H9 (cell line): ENCODE results near the gene IER3. TPM values are rescaled to one million over a fixed set of nuclear protein-coding genes. Genes with fewer than 3 reads are reported as not detected.

Experiments
- DNase-seq: peaks from one replicate; pipeline ENCODE4 v3.0.0-alpha.2; 2017
- H2AFZ ChIP-seq: one replicate; pipeline ENCODE4 v1.6.1; 2013; ENCODE audit warnings: mild to moderate bottlenecking, low read length, control low read depth, moderate library complexity
- H2AK5ac ChIP-seq: 2 replicates; pipeline ENCODE4 v1.6.1; 2013; ENCODE audit warnings: low read length, control low read depth, mixed read lengths; ENCODE audit not compliant: insufficient read length
- H2BK120ac ChIP-seq: one replicate; pipeline ENCODE4 v1.6.1; 2013; ENCODE audit warnings: low read depth, mild to moderate bottlenecking, low read length, control low read depth, inconsistent platforms; ENCODE audit not compliant: poor library complexity, severe bottlenecking
- H2BK12ac ChIP-seq: 2 replicates; pipeline ENCODE4 v1.6.1; 2013; ENCODE audit warnings: low read length, control low read depth, mixed read lengths, low read depth; ENCODE audit not compliant: insufficient read length
- H2BK15ac ChIP-seq: 2 replicates; pipeline ENCODE4 v1.6.1; 2013; ENCODE audit warnings: low read depth, low read length, control low read depth
- H2BK20ac ChIP-seq: one replicate; pipeline ENCODE4 v1.6.1; 2013; ENCODE audit warnings: low read depth, mild to moderate bottlenecking, low read length, control low read depth, inconsistent platforms; ENCODE audit not compliant: poor library complexity, severe bottlenecking
- H2BK5ac ChIP-seq: 2 replicates; pipeline ENCODE4 v1.6.1; 2013; ENCODE audit warnings: low read length, control low read depth, mixed read lengths; ENCODE audit not compliant: insufficient read length
- H3K14ac ChIP-seq: 2 replicates; pipeline ENCODE4 v1.6.1; 2013; ENCODE audit warnings: low read length, control low read depth; ENCODE audit not compliant: insufficient read depth
- H3K18ac ChIP-seq: 2 replicates; pipeline ENCODE4 v1.6.1; 2013; ENCODE audit warnings: low read depth, mild to moderate bottlenecking, mixed read lengths, low read length, control low read depth; ENCODE audit not compliant: insufficient read length
- H3K23ac ChIP-seq: 2 replicates; pipeline ENCODE4 v1.6.1; 2013; ENCODE audit warnings: low read length, control low read depth, mixed read lengths, low read depth; ENCODE audit not compliant: insufficient read length
- H3K23me2 ChIP-seq: 2 replicates; pipeline ENCODE4 v1.6.1; 2013; ENCODE audit warnings: low read depth, mild to moderate bottlenecking, mixed read lengths, low read length, control low read depth; ENCODE audit not compliant: insufficient read length, poor library complexity, severe bottlenecking
- H3K27ac ChIP-seq: 2 replicates; pipeline ENCODE4 v1.5.1; 2013; ENCODE audit warnings: low read length, control low read depth, mixed read lengths, low read depth; ENCODE audit not compliant: insufficient read length
- H3K27me3 ChIP-seq: 2 replicates; pipeline ENCODE4 v1.6.1; 2013; ENCODE audit warnings: low read length, control low read depth, inconsistent platforms; ENCODE audit not compliant: insufficient read depth
- H3K4ac ChIP-seq: 2 replicates; pipeline ENCODE4 v1.6.1; 2013; ENCODE audit warnings: low read depth, mild to moderate bottlenecking, control low read depth, inconsistent platforms, low read length, moderate library complexity
- H3K4me1 ChIP-seq: 2 replicates; pipeline ENCODE4 v1.6.1; 2013; ENCODE audit warnings: low read length, control low read depth, inconsistent platforms; ENCODE audit not compliant: insufficient read depth
- H3K4me2 ChIP-seq: 2 replicates; pipeline ENCODE4 v1.6.1; 2013; ENCODE audit warnings: low read length, control low read depth, mixed read lengths; ENCODE audit not compliant: insufficient read length, insufficient read depth
- H3K56ac ChIP-seq: 2 replicates; pipeline ENCODE4 v1.6.1; 2013; ENCODE audit warnings: low read depth, mild to moderate bottlenecking, mixed read lengths, low read length, control low read depth; ENCODE audit not compliant: insufficient read length
- H3K79me1 ChIP-seq: 2 replicates; pipeline ENCODE4 v1.6.1; 2013; ENCODE audit warnings: low read depth, mild to moderate bottlenecking, moderate library complexity, low read length, control low read depth, inconsistent platforms; ENCODE audit not compliant: insufficient read depth, poor library complexity, severe bottlenecking
- H3K79me2 ChIP-seq: 2 replicates; pipeline ENCODE4 v1.6.1; 2013; ENCODE audit warnings: low read length, control low read depth, inconsistent platforms; ENCODE audit not compliant: insufficient read depth
- H3K9ac ChIP-seq: 2 replicates; pipeline ENCODE4 v1.6.1; 2013; ENCODE audit warnings: low read length, control low read depth, mixed read lengths; ENCODE audit not compliant: insufficient read length; ENCODE audit errors: extremely low read depth
- H3K9me3 ChIP-seq: one replicate; pipeline ENCODE4 v1.6.1; 2013; ENCODE audit warnings: low read depth, low read length, inconsistent platforms; ENCODE audit not compliant: control insufficient read depth
- H3T11ph ChIP-seq: one replicate; pipeline ENCODE4 v1.6.1; 2013; ENCODE audit warnings: mild to moderate bottlenecking, low read length, control low read depth, inconsistent platforms
- H4K20me1 ChIP-seq: one replicate; pipeline ENCODE4 v1.6.1; 2013; ENCODE audit not compliant: control insufficient read depth, insufficient read length, insufficient read depth
- H4K5ac ChIP-seq: 2 replicates; pipeline ENCODE4 v1.6.1; 2013; ENCODE audit warnings: low read depth, mild to moderate bottlenecking, mixed read lengths, low read length, control low read depth; ENCODE audit not compliant: insufficient read length
- H4K8ac ChIP-seq: replicated peaks from 2 replicates; pipeline ENCODE4 v1.6.1; 2013; ENCODE audit warnings: low read length, control low read depth, mixed read lengths, low read depth; ENCODE audit not compliant: insufficient read length
- H4K91ac ChIP-seq: 2 replicates; pipeline ENCODE4 v1.6.1; 2013; ENCODE audit warnings: low read depth, mild to moderate bottlenecking, moderate library complexity, mixed read lengths, low read length, control low read depth; ENCODE audit not compliant: insufficient read length
- H3K27ac Mint-ChIP-seq, 3 experiments: 2 replicates in 2 of 3; 3 replicates in 1 of 3; pipeline ENCODE4 v1.8.0; 2020 to 2021; ENCODE audit warnings: mixed read lengths in 3 of 3, mild to moderate bottlenecking in 1 of 3, moderate library complexity in 1 of 3
- H3K27me3 Mint-ChIP-seq: 2 replicates; pipeline ENCODE4 v1.8.0; 2021; ENCODE audit warnings: low read depth, mild to moderate bottlenecking, moderate library complexity, mixed read lengths
- H3K36me3 Mint-ChIP-seq, 3 experiments: 2 replicates in 2 of 3; 3 replicates in 1 of 3; pipeline ENCODE4 v1.8.0; 2020 to 2021; ENCODE audit warnings: low read depth in 3 of 3, mixed read lengths in 3 of 3; ENCODE audit not compliant: insufficient read depth in 1 of 3
- H3K4me1 Mint-ChIP-seq, 2 experiments: 2 replicates each; pipeline ENCODE4 v1.8.0; 2020; ENCODE audit warnings: mixed read lengths in 2 of 2
- H3K4me3 Mint-ChIP-seq, 2 experiments: 2 replicates in 1 of 2; 3 replicates in 1 of 2; pipeline ENCODE4 v1.8.0; 2020 to 2021; ENCODE audit warnings: mild to moderate bottlenecking in 2 of 2, mixed read lengths in 2 of 2, moderate library complexity in 1 of 2
- H3K9me3 Mint-ChIP-seq, 2 experiments: 2 replicates in 1 of 2; 3 replicates in 1 of 2; pipeline ENCODE4 v1.8.0; 2020; ENCODE audit warnings: mild to moderate bottlenecking in 2 of 2, mixed read lengths in 2 of 2, moderate library complexity in 1 of 2
- WGBS: extraction: QIAGEN DNeasy Blood & Tissue Kit; methylation state at CpG from one replicate; pipeline ENCODE4 v1.1.7; 2013; ENCODE audit warnings: missing lambda C conversion rate, low lambda C conversion rate, mixed read lengths; ENCODE audit not compliant: insufficient read length; ENCODE audit errors: extremely low coverage; 5-methylcytosine and 5-hydroxymethylcytosine counted together
- total RNA-seq: library from RNA; stranded (reverse); gene quantifications from 2 replicates; pipeline ENCODE4 v1.2.1, GENCODE V29; 2021
- TF ChIP-seq, protein P1 (sequence below): fragments of 200-600 bp; sonication (generic); conservative IDR thresholded peaks from 3 replicates; pipeline ENCODE4 v1.8.0; 2021; ENCODE audit warnings: antibody characterized with exemption, mild to moderate bottlenecking

Gene IER3
- total RNA-seq, 1 experiment from 2014 or later = 43.5 TPM

- DNase-seq = no peak
- Histone ChIP-seq H3K23me2 (no peaks in the 10 kb centered on the region), H2BK12ac (no peak overlapping the region), H3K79me2 (no peaks in the 10 kb centered on the region), H3K18ac (no peak overlapping the region), H4K91ac (no peak overlapping the region), H3K27me3 (no peaks in the 10 kb centered on the region), H3K9ac (no peak overlapping the region), H4K20me1 (no peaks in the 10 kb centered on the region), H3K4me2 (no peak overlapping the region), H3K9me3 (no peaks in the 10 kb centered on the region), H3K4me1 (no peaks in the 10 kb centered on the region), H2BK5ac (no peak overlapping the region), H3K14ac (no peak overlapping the region), H3K4ac (no peak overlapping the region), H3T11ph (no peak overlapping the region), H3K27ac (no peak overlapping the region), H3K56ac (no peak overlapping the region), H4K5ac (no peak overlapping the region), H2AFZ (no peak overlapping the region), H2AK5ac (no peak overlapping the region), H2BK20ac (no peak overlapping the region), H2BK120ac (no peak overlapping the region), H3K79me1 (no peaks in the 10 kb centered on the region), H2BK15ac (no peak overlapping the region), H4K8ac (no peak overlapping the region), H3K23ac (no peak overlapping the region)
- Mint-ChIP-seq H3K27me3 (no peaks in the 10 kb centered on the region), H3K4me1 (peaks cover 6 to 7% of the 10 kb centered on the region in 2 experiments), H3K9me3 (no peaks in the 10 kb centered on the region), H3K27ac (peak overlapping the region in 2 of 3 experiments; percentile 10 to 11; a peak in 2 of 7 replicates), H3K4me3 (no peak overlapping the region), H3K36me3 (peaks cover 68 to 88% (median 79%) of the 10 kb centered on the region in 3 experiments; a peak in 6 of 7 replicates)
- TF ChIP-seq, protein P1, sequence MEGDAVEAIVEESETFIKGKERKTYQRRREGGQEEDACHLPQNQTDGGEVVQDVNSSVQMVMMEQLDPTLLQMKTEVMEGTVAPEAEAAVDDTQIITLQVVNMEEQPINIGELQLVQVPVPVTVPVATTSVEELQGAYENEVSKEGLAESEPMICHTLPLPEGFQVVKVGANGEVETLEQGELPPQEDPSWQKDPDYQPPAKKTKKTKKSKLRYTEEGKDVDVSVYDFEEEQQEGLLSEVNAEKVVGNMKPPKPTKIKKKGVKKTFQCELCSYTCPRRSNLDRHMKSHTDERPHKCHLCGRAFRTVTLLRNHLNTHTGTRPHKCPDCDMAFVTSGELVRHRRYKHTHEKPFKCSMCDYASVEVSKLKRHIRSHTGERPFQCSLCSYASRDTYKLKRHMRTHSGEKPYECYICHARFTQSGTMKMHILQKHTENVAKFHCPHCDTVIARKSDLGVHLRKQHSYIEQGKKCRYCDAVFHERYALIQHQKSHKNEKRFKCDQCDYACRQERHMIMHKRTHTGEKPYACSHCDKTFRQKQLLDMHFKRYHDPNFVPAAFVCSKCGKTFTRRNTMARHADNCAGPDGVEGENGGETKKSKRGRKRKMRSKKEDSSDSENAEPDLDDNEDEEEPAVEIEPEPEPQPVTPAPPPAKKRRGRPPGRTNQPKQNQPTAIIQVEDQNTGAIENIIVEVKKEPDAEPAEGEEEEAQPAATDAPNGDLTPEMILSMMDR = no peak
- no CpG with 5 or more reads among the region's 6 CpGs for WGBS
Measured at GRCh38 chr6:30707281-30707850, 37.0 kb downstream of the IER3 start.
